Measurements from ENCODE around the gene SAE1. TPM values are rescaled to one million over a fixed set of nuclear protein-coding genes. Genes with fewer than 3 reads are reported as not detected.

SAE1 gene
- total and polyA plus RNA-seq, 5 experiments from 2014 or later, result 44.5 to 174 (median 158) TPM

DNA sequence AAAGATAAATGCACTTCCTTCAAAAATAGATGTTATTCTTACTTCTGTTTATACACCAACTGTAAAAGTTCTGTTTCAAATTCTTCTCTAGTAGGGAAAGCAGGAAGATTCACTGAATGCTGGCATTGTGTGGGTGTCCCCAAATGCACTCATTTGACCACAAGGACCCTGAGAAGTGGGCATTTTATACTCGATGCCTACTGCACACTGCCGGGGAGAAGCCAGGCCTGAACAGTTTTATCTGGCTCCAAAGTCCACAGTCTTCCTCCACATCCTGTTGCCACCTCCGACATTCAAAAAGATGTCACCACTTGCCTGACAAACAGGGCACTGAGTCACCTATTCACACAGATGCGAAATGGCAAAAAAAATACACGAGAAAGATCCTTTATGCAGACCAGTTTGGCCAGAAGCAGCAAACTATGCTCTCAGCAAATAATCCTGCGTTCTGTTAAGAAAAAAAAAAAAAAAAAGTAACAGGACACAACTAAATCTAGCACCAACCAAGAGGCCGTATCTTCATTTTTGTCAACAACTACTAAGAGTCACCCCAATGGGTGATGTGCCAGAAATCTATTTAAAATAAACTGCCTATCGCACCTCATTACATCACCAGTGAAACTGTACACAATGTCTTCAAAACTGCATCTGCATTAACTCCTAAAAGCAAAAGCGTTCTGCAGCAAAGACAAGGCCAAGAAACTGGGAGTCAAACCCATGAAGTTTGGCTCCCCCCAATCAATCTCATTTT is 23.3 kb upstream of the SAE1 start:
- POLR2A ChIA-PET, result interaction anchor here (0.6 to 1.9 kb wide), 8 partner anchors 9 to 118 kb away, joined by 3 to 6 read pairs (median 4); no protein-coding TSS in a partner anchor
- H3K27me3 Mint-ChIP-seq, result no peaks in the 10 kb centered on the region
- ATAC-seq (peak in 1 of 2 donors; percentile 24), DNase-seq (peak in 2 of 10 donors; percentile 15 to 16)
- H3K9me3 Mint-ChIP-seq, result no peaks in the 10 kb centered on the region
- peaks cover 36 to 73% (median 62%) of the 10 kb centered on the region in 4 donors for H3K4me1 Mint-ChIP-seq
- peaks cover 11 to 21% (median 12%) of the 10 kb centered on the region in 3 donors for H3K36me3 Mint-ChIP-seq
- peak overlapping the region; percentile 48 to 100 (median 84) for H3K27ac Mint-ChIP-seq
- H3K4me3 Mint-ChIP-seq, result peak overlapping the region; percentile 19 to 94 (median 60)

DNA sequence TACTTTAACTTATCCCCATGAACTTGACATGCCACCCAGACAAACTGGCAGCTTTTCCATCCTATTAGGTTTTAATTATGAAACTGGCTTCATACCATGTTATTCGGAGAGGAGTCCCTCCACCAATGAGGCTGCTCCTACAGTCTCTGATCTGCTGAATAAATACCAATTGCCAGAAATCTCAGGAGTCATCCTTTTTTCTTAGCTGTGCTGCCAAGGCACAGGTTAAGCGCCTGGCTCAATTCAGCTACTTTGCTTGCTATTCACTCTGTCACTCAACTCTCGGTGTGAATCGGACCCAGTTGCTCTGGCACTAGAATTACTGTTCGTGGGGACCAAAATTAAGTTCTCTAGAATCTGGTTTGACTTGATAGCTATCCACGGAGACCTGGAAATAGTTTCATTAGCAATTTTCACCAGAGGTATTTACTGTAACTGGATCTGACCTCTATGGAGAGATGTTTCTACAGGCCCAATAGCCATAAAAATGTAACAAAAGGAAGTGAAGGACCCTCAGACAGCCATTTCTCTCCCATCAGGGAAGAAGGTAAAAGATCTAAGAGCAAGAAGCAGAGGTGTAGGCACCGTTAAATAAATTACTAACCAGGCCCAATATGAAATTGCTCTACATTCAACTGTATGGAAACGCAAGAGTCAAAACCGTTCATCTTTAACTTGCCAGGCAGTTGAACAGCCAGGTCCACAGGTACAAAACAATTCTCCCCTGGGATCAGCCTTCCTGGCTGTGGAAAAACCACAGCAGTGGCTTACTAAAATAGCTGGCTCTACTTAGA is 22.5 kb upstream of the SAE1 start:
- H3K4me1 Mint-ChIP-seq, result peaks cover 33 to 67% (median 59%) of the 10 kb centered on the region in 4 donors
- POLR2A ChIA-PET, result interaction anchor here (0.6 to 1.9 kb wide), 7 partner anchors 10 to 117 kb away, joined by 3 to 6 read pairs (median 5); no protein-coding TSS in a partner anchor
- ATAC-seq, result no peak
- DNase-seq, result no peak
- H3K27me3 Mint-ChIP-seq, result peaks cover 0 to 2% (median 0%) of the 10 kb centered on the region in 5 donors
- H3K4me3 Mint-ChIP-seq, result peak overlapping the region in 9 of 10 donors; percentile 24 to 94 (median 63)
- H3K27ac Mint-ChIP-seq, result peak overlapping the region; percentile 48 to 100 (median 84)
- H3K36me3 Mint-ChIP-seq, result peaks cover 11 to 18% (median 12%) of the 10 kb centered on the region in 3 donors
- no peaks in the 10 kb centered on the region for H3K9me3 Mint-ChIP-seq

DNA sequence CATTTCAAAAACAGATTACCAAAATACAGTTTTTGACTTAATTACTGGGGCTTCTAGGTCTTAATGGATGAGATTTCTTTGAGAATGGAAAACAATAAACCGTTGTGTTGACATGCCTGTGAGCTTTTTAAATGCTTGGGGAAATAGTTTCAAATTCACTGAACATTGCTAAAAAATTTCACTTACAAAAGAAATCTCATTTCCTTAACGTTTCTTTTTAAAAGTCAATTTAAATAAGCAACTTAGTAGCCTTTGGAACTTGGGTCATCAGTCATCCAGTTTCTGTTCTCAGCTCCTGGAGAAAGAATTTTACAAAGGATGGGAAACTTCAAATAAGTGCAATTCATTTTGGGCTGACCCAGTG is 21.5 kb upstream of the SAE1 start:
- peak overlapping the region in 9 of 10 donors; percentile 94 to 100 (median 98) for H3K4me3 Mint-ChIP-seq
- H3K9me3 Mint-ChIP-seq, result no peaks in the 10 kb centered on the region
- POLR2A ChIA-PET, result interaction anchor here (0.6 to 1.3 kb wide), 2 partner anchors 30 to 71 kb away, joined by 3 to 5 read pairs; no protein-coding TSS in a partner anchor
- H3K27ac Mint-ChIP-seq, result peak overlapping the region; percentile 96 to 100 (median 99)
- ATAC-seq (no peak), DNase-seq (no peak)
- peaks cover 0 to 2% (median 0%) of the 10 kb centered on the region in 5 donors for H3K27me3 Mint-ChIP-seq
- peaks cover 11 to 18% (median 12%) of the 10 kb centered on the region in 3 donors for H3K36me3 Mint-ChIP-seq
- peaks cover 38 to 76% (median 65%) of the 10 kb centered on the region in 4 donors for H3K4me1 Mint-ChIP-seq

DNA sequence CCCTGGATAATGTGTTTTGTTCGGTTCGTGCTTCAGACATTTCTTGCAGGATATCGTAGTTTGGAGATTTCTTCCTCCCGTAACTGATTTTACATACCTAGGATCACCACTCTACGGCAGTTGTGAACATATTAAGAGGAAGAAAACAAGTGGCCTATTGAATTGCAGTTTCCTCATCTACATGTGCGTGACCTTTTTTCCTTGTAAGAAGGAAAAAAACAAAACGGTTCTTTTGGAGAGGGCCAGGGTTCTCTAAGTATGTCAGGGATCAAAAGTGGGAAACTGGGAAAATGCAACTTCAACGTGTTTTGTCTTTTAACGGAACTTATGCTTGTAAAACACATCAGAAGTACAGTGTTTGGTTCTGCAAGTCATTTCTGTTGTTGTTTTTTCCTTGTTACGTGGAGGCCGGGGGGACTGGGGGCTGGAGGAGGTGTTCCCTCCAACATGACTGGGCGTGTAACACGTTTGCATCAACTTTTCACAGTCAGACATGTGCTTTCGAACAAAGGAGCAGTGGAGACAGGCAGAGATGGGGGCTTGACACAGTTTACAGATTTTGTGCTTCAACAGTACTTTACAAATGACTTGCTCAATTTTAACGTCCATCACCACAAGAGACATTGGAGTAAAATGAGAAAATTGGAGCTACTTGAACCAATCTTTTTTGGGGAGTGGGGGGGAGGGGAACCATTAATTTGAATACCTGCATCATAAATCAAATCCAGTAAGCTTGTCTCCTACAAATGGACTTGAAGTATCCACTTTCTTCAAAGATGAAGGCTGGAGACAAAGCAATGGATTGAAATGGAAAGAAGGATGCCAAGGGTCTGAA is 20.9 kb upstream of the SAE1 start:
- peak overlapping the region; percentile 96 to 100 (median 99) for H3K27ac Mint-ChIP-seq
- ATAC-seq, result no peak
- H3K9me3 Mint-ChIP-seq, result no peaks in the 10 kb centered on the region
- peak in 5 of 10 donors; percentile 25 to 42 (median 29) for DNase-seq
- H3K36me3 Mint-ChIP-seq, result peaks cover 11 to 18% (median 12%) of the 10 kb centered on the region in 3 donors
- peaks cover 0 to 2% (median 0%) of the 10 kb centered on the region in 5 donors for H3K27me3 Mint-ChIP-seq
- POLR2A ChIA-PET, result interaction anchor here (0.7 to 5.6 kb wide), 4 partner anchors 14 to 165 kb away, joined by 6 to 110 read pairs (median 28); partner anchors contain the start of gene INAFM1
- H3K4me1 Mint-ChIP-seq, result peaks cover 38 to 74% (median 65%) of the 10 kb centered on the region in 4 donors
- H3K4me3 Mint-ChIP-seq, result peak overlapping the region; percentile 92 to 100 (median 98)

DNA sequence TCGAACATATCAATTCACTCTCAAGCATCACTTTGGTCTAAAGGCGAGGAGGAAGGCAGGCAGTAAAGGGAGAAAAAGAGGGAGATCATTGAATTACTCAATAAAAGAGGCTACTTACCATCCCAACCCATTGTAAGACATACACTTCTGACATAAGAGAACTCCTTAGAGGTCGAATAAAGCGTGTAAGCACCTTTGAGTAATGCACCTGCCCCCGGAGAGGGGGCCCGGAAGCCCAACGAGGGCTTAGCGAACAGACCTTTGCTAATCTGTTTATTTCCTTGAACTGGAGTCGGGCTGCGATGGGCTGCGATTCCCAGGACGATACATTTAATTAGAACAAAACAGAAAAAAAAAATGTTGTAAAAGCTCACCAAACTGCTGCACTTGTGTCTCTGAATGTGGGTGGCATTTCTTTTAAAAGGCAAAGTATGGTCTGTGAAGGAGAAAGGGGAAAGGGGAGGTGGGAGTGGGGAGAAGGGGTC is 20.1 kb upstream of the SAE1 start:
- no peak for ATAC-seq
- peak; percentile 26 to 70 (median 38) for DNase-seq
- peak overlapping the region; percentile 96 to 100 (median 99) for H3K27ac Mint-ChIP-seq
- peaks cover 11 to 13% (median 12%) of the 10 kb centered on the region in 3 donors for H3K36me3 Mint-ChIP-seq
- POLR2A ChIA-PET, result interaction anchor here (0.7 to 5.6 kb wide), 9 partner anchors 15 to 290 kb away, joined by 3 to 110 read pairs (median 6); partner anchors contain the start of genes CCDC9, INAFM1 and TMEM160
- peaks cover 38 to 66% (median 60%) of the 10 kb centered on the region in 4 donors for H3K4me1 Mint-ChIP-seq
- H3K9me3 Mint-ChIP-seq, result no peaks in the 10 kb centered on the region
- H3K4me3 Mint-ChIP-seq, result peak overlapping the region; percentile 92 to 100 (median 98)
- peaks cover 0 to 2% (median 0%) of the 10 kb centered on the region in 5 donors for H3K27me3 Mint-ChIP-seq

DNA sequence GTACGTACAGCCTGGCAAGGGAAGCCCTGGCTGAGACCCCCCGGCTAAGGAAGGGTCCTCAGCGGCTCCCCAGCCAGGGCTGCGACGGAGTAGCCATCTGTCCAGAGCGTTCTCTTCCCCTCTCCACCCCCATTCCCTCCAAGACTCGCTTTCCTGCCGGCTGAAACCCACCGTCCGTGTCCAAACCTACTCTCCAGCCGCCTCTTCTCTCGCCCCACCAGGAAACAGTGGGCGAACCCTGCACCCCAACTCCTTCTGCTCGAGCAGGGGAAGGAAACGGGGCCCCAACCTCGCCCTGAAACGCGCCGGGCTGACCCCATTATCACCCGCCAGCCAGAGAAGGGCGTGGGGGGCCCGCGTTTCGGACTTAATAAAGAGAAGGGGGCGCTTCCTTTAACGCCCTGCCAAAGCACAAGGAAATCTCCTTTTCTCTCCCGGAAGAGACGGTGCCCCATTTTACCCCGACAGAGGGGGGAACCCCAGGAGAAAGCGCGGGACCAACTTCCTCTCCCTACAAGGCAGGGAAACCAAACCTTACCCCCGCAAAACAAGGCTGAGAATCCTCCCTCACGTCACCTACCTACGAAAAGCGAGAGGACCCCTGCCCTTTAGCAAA is 19.5 kb upstream of the SAE1 start:
- peaks cover 32 to 60% (median 54%) of the 10 kb centered on the region in 4 donors for H3K4me1 Mint-ChIP-seq
- POLR2A ChIA-PET, result interaction anchor here (0.9 to 5.6 kb wide), 13 partner anchors 7 to 291 kb away, joined by 3 to 110 read pairs (median 6); partner anchors contain the start of genes CCDC9, INAFM1 and TMEM160

DNA sequence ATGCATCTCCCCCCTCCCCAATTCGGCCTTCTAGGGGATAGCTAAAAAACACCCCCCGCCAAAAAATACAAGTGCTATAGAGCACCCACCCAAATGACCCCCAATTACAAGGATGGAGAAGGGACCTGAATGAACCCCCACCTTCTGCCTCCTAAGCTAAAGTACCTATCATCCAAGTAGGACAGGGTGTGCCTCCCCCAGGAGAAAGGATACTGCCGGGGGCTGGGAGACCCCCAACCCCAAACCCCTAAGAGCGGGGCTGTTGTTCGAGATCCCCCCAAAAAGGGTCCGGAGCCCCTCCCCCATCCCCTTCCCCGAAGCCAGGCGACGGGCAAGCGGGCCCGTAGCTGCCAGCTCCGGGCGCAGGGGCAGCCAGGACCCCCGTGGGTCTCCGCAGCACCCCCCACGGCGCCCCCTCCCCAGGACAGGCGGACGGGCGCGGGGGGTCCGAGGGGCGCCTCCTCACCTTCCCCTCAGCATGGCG is 18.9 kb upstream of the SAE1 start:
- POLR2A ChIA-PET, result interaction anchor here (0.9 to 5.6 kb wide), 17 partner anchors 8 to 291 kb away, joined by 3 to 110 read pairs (median 12); partner anchors contain the start of genes CCDC9, SAE1 and TMEM160
- DNase-seq, result no peak

More for the DNA sequence above, 19.5 kb upstream of the SAE1 start:
- H3K4me3 Mint-ChIP-seq, result peak overlapping the region; percentile 92 to 100 (median 98)
- peak overlapping the region; percentile 96 to 100 (median 99) for H3K27ac Mint-ChIP-seq
- no peaks in the 10 kb centered on the region for H3K9me3 Mint-ChIP-seq
- DNase-seq (peak in 9 of 10 donors; percentile 37 to 67 (median 47)), ATAC-seq (no peak)
- H3K36me3 Mint-ChIP-seq, result peaks cover 10 to 12% (median 11%) of the 10 kb centered on the region in 3 donors
- H3K27me3 Mint-ChIP-seq, result peaks cover 0 to 2% (median 0%) of the 10 kb centered on the region in 5 donors

DNA sequence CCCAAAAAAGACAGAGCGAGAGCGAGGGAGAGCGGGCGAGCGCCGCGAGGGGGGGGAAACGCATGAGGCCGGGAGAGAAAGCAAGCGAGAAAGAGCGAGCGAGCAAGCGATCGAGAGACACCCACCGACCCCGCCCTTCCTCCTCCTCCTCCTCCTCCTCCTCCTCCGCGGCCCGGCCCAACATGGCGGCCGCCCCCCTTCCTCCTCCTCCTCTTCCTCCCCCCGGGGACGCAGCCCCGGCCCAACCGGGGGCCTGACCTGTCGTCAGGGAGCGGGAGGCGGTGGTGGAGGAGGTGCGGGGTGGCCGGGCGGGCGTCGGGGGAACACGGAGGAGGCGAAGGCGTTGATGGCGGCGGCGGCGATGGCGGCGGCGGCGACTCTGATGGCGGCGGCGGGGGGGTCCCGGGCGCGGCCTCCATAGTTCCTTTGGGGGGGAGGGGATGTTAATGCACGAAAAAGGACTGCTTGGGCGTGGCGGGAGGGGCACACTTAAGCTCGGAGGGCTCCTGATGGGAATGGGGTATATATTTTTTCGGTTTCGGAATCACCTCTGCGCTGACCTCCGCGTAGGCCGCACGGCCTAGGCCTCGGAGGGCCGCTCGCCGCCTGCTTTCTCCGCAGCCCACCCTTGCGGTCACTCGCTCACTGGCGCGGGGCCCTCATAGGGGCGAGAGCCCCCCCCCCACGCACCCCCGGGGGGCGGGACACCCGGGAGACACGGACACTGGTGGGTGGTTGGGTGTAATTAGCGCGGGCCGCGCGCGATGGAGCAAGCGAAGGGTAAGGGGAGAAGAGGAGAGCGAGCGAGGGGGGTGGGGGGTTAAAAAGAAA is 18.3 kb upstream of the SAE1 start:
- DNase-seq (peak; percentile 81 to 95 (median 87)), ATAC-seq (peak; percentile 15 to 31)
- peaks cover 10 to 12% (median 11%) of the 10 kb centered on the region in 3 donors for H3K36me3 Mint-ChIP-seq
- H3K27ac Mint-ChIP-seq, result peak overlapping the region; percentile 99 to 100 (median 99)
- no peaks in the 10 kb centered on the region for H3K9me3 Mint-ChIP-seq
- POLR2A ChIA-PET, result interaction anchor here (0.6 to 5.6 kb wide), 33 partner anchors 9 to 1533 kb away, joined by 3 to 110 read pairs (median 7); partner anchors contain the start of genes CCDC9, DHX34, INAFM1 and SAE1
- peak overlapping the region; percentile 92 to 100 (median 98) for H3K4me3 Mint-ChIP-seq
- H3K27me3 Mint-ChIP-seq, result peaks cover 0 to 2% (median 0%) of the 10 kb centered on the region in 5 donors
- peaks cover 24 to 47% (median 41%) of the 10 kb centered on the region in 4 donors for H3K4me1 Mint-ChIP-seq

More for the DNA sequence above, 18.9 kb upstream of the SAE1 start:
- H3K27ac Mint-ChIP-seq, result peak overlapping the region; percentile 99 to 100 (median 99)
- ATAC-seq, result no peak
- peaks cover 0 to 2% (median 0%) of the 10 kb centered on the region in 5 donors for H3K27me3 Mint-ChIP-seq
- peaks cover 10 to 12% (median 11%) of the 10 kb centered on the region in 3 donors for H3K36me3 Mint-ChIP-seq
- H3K9me3 Mint-ChIP-seq, result no peaks in the 10 kb centered on the region
- H3K4me1 Mint-ChIP-seq, result peaks cover 31 to 54% (median 48%) of the 10 kb centered on the region in 4 donors
- H3K4me3 Mint-ChIP-seq, result peak overlapping the region; percentile 92 to 100 (median 98)

DNA sequence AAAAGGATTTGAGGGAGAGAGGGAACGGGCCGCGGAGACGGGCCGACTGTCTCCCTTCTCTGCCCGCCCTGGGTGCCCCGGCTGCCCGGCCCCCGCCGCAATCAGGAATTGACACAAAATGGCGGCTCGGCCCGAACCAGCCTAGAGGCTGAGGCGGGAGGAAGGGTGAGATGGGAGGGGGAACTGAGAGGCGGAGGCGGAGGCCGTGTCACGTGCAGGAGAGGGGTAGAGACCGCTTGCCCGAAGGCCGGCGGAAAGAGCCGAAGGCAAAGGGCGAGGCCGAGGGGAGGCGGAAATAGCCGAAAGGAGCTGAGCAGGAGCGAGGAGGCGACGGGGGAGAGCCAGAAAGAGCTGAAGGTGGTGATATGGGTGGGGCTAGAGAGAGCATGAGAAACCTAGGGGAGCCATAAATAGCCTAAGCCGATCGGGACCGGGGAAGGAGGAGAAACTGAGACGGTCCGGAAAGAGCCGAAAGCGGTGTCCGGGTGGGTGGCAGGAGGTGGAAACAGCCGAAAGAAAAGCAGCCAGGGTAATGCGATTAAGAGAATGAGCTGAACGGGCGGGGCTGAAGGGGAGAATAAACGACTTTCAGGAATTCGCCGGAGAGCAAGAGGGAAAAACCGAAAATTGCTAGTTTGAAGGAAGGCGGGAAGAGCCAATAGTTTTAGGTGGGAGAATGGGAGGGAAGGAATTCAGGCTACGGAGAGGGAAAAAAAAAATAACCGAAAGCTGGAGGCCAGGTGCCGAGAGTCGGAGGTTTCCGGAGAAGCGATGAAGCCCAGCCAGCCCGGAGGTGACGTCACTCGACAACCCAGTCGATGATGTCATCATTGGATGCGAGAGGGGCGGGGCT is 17.4 kb upstream of the SAE1 start, which contains the start of gene ZC3H4:
Gene ZC3H4, minus strand, starts transcription at position 780 of the 853 bp plus-strand sequence. CDS start 1,192 bp downstream, outside the sequence.
- Mint-ChIP-seq H3K27ac (peak within 1 kb of the TSS; percentile 99 to 100 (median 99)), H3K4me1 (peaks cover 17 to 39% (median 33%) of the 10 kb centered on the region in 4 donors), H3K4me3 (peak within 1 kb of the TSS; percentile 92 to 100 (median 98)), H3K9me3 (no peaks in the 10 kb centered on the region), H3K27me3 (peaks cover 0 to 2% (median 0%) of the 10 kb centered on the region in 5 donors), H3K36me3 (peaks cover 10 to 12% (median 11%) of the 10 kb centered on the region in 3 donors)
- POLR2A ChIA-PET, result interaction anchor here (0.6 to 5.6 kb wide), 41 partner anchors 10 to 1532 kb away, joined by 3 to 110 read pairs (median 5); partner anchors contain the start of genes ARHGAP35, CCDC9, DHX34 and INAFM1
- peak; percentile 81 to 84 for ATAC-seq
- DNase-seq, result peak; percentile 97 to 100 (median 100)

Data from naive thymus-derived CD8-positive, alpha-beta T cell (primary cell).